H1 (cell line): ENCODE measurements around the gene NPTX1. TPM values are rescaled to one million over a fixed set of nuclear protein-coding genes. Genes with fewer than 3 reads are reported as not detected.

Experiments used
- BRCA1 ChIP-seq: IDR thresholded peaks from 2 replicates; pipeline ENCODE4 v1.6.1; 2012; ENCODE audit warnings: low read depth, low read length, improper control_type of control experiment
- HDAC2 ChIP-seq, 2 experiments: fragments of 300-600 bp in 1 of 2; sonication (generic) in 1 of 2; IDR thresholded peaks; 2 replicates each; pipeline ENCODE4 v1.6.1; 2011 to 2012; ENCODE audit warnings: low read depth in 2 of 2, low read length in 2 of 2, mild to moderate bottlenecking in 2 of 2, moderate library complexity in 2 of 2, borderline replicate concordance in 1 of 2, inconsistent platforms in 1 of 2
- SP4 ChIP-seq: IDR thresholded peaks from 2 replicates; pipeline ENCODE4 v1.6.1; 2012; ENCODE audit warnings: low read length, inconsistent platforms
- polyA plus RNA-seq, 7 experiments: library from polyadenylated mRNA; depleted of rRNA in 3 of 7; stranded (reverse) in 5 of 7; unstranded in 2 of 7; fragments of >200 nt in 5 of 7; fragments of 200-250 nt in 2 of 7; gene quantifications; 1 replicate in 5 of 7; 2 replicates in 1 of 7; 4 replicates in 1 of 7; pipeline versions ENCODE4 v1.2.1 to v1.2.3, GENCODE V29; 2011 to 2013; ENCODE audit warnings: missing spikeins in 2 of 7, mixed read lengths in 2 of 7
- total RNA-seq: library from RNA; stranded (reverse); fragmentation: NEBNext Ultra II Directional; extraction: Animal tissue kit (Norgen Biotek cat#: 25700); gene quantifications from 2 replicates; pipeline ENCODE4 v1.2.1, GENCODE V29; 2021

NPTX1 gene
- total and polyA plus RNA-seq, 2 of the 8 experiments (the other 6 are each of a cell fraction or from before 2014, with no cell fraction given): 12.0 to 17.9 TPM

DNA sequence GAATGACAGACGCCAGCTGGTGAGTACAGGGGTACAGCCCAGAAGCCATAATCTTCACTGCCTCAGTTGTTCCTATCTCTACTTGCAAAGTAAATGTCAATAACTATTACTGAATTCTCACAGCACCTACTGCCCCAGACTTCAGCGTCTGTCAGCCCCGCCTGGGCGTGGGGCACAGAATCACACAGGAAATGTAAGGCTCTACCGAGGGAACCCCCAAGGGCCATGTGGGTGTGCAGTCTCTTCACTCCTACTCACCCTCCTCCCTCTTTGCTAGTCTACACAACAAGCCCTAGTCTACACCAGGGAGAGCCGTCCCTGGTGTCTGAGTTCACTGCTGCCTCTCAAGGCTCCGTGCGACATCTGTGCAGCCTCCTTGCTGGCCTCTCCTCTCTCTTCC lies 4.5 kb downstream of the NPTX1 start (continued):
- TF ChIP-seq HDAC2 (IDR thresholded peaks at IDR 0.05; ENCODE audit: borderline replicate concordance in 1 of 2, low read depth in 2 of 2, low read length in 2 of 2): no peak
- TF ChIP-seq BRCA1: no peak
- TF ChIP-seq SP4: no peak
